Smooth muscle cell (in vitro differentiated cells): ENCODE data around the gene RNF121. TPM values are rescaled to one million over a fixed set of nuclear protein-coding genes. Genes with fewer than 3 reads are reported as not detected.

Experiments used
- DNase-seq: peaks from one replicate; lab custom pipeline; 2025; ENCODE audit not compliant: unreplicated experiment; lab: John Stamatoyannopoulos, UW
- H2AFZ ChIP-seq: fragments of 200-600 bp; sonication (generic); 2 replicates; pipeline ENCODE4 v1.6.0; 2016; ENCODE audit warnings: antibody characterized with exemption, low read depth, mild to moderate bottlenecking
- H3F3A ChIP-seq: fragments of 200-600 bp; sonication (generic); 2 replicates; pipeline ENCODE4 v1.6.0; 2017; ENCODE audit warnings: antibody characterized with exemption, low read depth
- H3K27ac ChIP-seq: fragments of 200-600 bp; sonication (generic); 2 replicates; pipeline ENCODE4 v1.5.1; 2016; ENCODE audit warnings: low read depth, mild to moderate bottlenecking
- H3K27me3 ChIP-seq: fragments of 200-600 bp; sonication (generic); 2 replicates; pipeline ENCODE4 v1.6.1; 2016; ENCODE audit warnings: low read depth, mild to moderate bottlenecking
- H3K36me3 ChIP-seq: fragments of 200-600 bp; sonication (generic); 2 replicates; pipeline ENCODE4 v1.5.1; 2016; ENCODE audit warnings: low read depth
- H3K4me1 ChIP-seq: fragments of 200-600 bp; sonication (generic); 2 replicates; pipeline ENCODE4 v1.5.1; 2016; ENCODE audit warnings: low read depth
- H3K4me2 ChIP-seq: fragments of 200-600 bp; sonication (generic); 2 replicates; pipeline ENCODE4 v1.6.0; 2016; ENCODE audit warnings: mild to moderate bottlenecking
- H3K4me3 ChIP-seq: fragments of 200-600 bp; sonication (generic); 2 replicates; pipeline ENCODE4 v1.5.1; 2016; ENCODE audit warnings: mild to moderate bottlenecking
- H3K79me2 ChIP-seq: fragments of 200-600 bp; sonication (generic); 2 replicates; pipeline ENCODE4 v1.6.0; 2016; ENCODE audit warnings: low read depth, mild to moderate bottlenecking
- H3K9ac ChIP-seq: fragments of 200-600 bp; sonication (generic); 2 replicates; pipeline ENCODE4 v1.6.0; 2016; ENCODE audit warnings: low read depth
- H3K9me3 ChIP-seq: fragments of 200-600 bp; sonication (generic); replicated peaks from 2 replicates; pipeline ENCODE4 v1.5.1; 2016; ENCODE audit warnings: low read depth
- H4K20me1 ChIP-seq: fragments of 200-600 bp; sonication (generic); 2 replicates; pipeline ENCODE4 v1.6.0; 2016; ENCODE audit warnings: low read depth
- CTCF ChIP-seq: fragments of 200-600 bp; sonication (generic); IDR thresholded peaks from 2 replicates; pipeline ENCODE4 v1.5.1; 2017; ENCODE audit warnings: borderline replicate concordance, mild to moderate bottlenecking, antibody characterized with exemption; ENCODE audit not compliant: insufficient read depth, poor library complexity, severe bottlenecking
- WGBS: methylation state at CpG from one replicate; pipeline ENCODE4 v1.1.7; 2016; ENCODE audit warnings: low lambda C conversion rate; 5-methylcytosine and 5-hydroxymethylcytosine counted together
- polyA plus RNA-seq: library from polyadenylated mRNA; unstranded; fragments of >200 nt; fragmentation: Nextera tagmentation; extraction: Ambion mirVana; gene quantifications from 2 replicates; pipeline ENCODE4 v1.2.1, GENCODE V29; 2016
- total RNA-seq: library from RNA; depleted of rRNA; stranded (reverse); fragments of >200 nt; gene quantifications from 2 replicates; pipeline ENCODE4 v1.2.3, GENCODE V29; 2014

The RNF121 gene
- total and polyA plus RNA-seq, 2 experiments from 2014 or later: 34.4 to 49.5 TPM

DNA sequence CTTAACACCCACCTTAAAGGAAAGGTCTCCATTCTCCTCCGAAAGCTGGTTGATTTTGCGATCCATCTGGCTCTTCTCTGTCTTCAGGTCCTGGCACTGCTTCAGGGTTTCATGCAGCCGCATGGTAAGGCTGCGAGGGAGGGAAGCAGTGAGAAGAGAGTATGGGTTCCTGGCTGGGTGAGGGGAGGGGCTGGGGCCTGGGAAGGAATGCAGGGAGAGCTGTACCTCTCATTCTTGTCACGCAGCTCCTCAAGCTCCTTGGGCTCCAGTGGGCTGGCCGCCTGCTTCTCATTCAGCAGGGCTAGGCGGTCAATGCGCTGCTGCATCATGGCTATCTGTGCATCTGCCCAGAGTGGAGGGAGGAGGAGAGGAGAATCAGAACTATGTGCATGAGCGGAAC is 89.3 kb downstream of the RNF121 start:
- DNase-seq: no peak
- over 99% methylated on average over 9 of the region's 9 CpGs for WGBS
- no peaks in the 10 kb centered on the region for H3K9me3 ChIP-seq
- peaks cover 10% of the 10 kb centered on the region for H4K20me1 ChIP-seq
- no peaks in the 10 kb centered on the region for H3K79me2 ChIP-seq
- no peak overlapping the region for H3K4me3 ChIP-seq
- TF ChIP-seq CTCF: no peak
- no peaks in the 10 kb centered on the region for H3K27me3 ChIP-seq
- H3K27ac ChIP-seq: no peak overlapping the region
- no peak overlapping the region for H2AFZ ChIP-seq
- H3F3A ChIP-seq: no peaks in the 10 kb centered on the region
- no peak overlapping the region for H3K9ac ChIP-seq
- no peaks in the 10 kb centered on the region for H3K4me1 ChIP-seq
- H3K4me2 ChIP-seq: no peak overlapping the region
- peaks cover 22% of the 10 kb centered on the region for H3K36me3 ChIP-seq

DNA sequence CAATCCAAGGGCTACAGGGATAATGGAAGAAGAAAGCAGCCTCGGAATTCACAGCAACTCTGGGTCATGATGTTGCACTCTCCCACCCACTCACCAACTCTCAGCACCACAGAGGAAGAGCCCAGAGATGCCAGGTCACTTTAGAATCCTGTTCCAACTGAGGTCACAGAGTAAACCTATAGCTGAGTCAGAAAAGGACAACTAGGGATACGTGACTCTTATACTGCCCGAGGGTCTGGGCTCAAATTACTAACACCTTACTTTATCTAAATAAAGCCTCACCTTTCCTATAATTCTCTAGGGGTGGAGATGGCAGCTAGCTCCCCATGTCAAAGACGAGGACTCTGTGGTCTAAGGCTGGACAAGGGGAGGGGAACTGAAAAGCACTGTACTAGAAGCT is 94.5 kb downstream of the RNF121 start:
- WGBS: 94% methylated on average over 4 of the region's 4 CpGs
- H3F3A ChIP-seq: peaks cover 10% of the 10 kb centered on the region
- peaks cover 13% of the 10 kb centered on the region for H4K20me1 ChIP-seq
- H3K9ac ChIP-seq: no peak overlapping the region
- no peaks in the 10 kb centered on the region for H3K27me3 ChIP-seq
- H3K9me3 ChIP-seq: no peaks in the 10 kb centered on the region
- no peak overlapping the region for H3K27ac ChIP-seq
- peaks cover 16% of the 10 kb centered on the region for H3K79me2 ChIP-seq
- H3K4me2 ChIP-seq: no peak overlapping the region
- peaks cover 19% of the 10 kb centered on the region for H3K36me3 ChIP-seq
- peaks cover 7% of the 10 kb centered on the region for H3K4me1 ChIP-seq
- H3K4me3 ChIP-seq: no peak overlapping the region
- DNase-seq: no peak
- TF ChIP-seq CTCF: no peak
- no peak overlapping the region for H2AFZ ChIP-seq

DNA sequence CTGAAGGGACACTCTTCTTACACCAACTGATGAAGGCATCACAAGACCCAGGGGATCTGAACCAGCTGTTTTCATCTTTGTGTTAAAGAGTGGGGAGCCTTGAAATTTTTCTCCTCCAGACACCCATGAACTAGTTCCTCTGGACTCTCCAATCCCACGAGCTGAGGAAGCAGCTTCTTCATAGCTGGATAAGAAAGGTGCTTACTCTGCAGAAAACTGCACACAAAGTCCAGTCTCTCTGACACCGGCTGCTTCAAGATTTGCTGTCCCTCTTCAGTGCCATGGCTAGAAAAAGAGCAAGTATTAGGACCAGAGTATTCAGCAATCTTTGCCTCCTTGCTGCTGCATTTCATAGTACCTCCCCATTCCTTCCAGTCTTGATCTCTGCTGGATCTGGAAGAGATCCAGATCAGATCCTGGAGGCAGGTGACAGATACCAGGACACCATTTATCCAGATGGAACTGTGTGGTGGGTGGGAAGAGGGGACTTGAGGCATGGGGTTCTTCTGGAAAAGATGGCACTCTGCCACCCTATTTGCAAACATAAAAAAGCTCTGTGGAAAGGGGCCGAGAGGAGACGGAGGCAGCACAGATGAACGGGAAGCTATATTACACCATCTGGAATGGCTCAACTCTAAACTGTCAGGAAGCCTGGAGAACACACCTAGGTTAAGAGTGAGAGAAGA is 95.4 kb downstream of the RNF121 start:
- no peak overlapping the region for H2AFZ ChIP-seq
- peak overlapping the region; percentile 92 for H3K27ac ChIP-seq
- H3K4me3 ChIP-seq: no peak overlapping the region
- no peak overlapping the region for H3K4me2 ChIP-seq
- H3F3A ChIP-seq: peaks cover 10% of the 10 kb centered on the region
- H4K20me1 ChIP-seq: peaks cover 13% of the 10 kb centered on the region
- no peak for TF ChIP-seq CTCF
- H3K9ac ChIP-seq: no peak overlapping the region
- no peaks in the 10 kb centered on the region for H3K9me3 ChIP-seq
- no peak for DNase-seq
- H3K79me2 ChIP-seq: peaks cover 25% of the 10 kb centered on the region
- H3K36me3 ChIP-seq: peaks cover 19% of the 10 kb centered on the region
- H3K27me3 ChIP-seq: no peaks in the 10 kb centered on the region
- 68% methylated on average over 5 of the region's 5 CpGs for WGBS
- peaks cover 7% of the 10 kb centered on the region for H3K4me1 ChIP-seq

DNA sequence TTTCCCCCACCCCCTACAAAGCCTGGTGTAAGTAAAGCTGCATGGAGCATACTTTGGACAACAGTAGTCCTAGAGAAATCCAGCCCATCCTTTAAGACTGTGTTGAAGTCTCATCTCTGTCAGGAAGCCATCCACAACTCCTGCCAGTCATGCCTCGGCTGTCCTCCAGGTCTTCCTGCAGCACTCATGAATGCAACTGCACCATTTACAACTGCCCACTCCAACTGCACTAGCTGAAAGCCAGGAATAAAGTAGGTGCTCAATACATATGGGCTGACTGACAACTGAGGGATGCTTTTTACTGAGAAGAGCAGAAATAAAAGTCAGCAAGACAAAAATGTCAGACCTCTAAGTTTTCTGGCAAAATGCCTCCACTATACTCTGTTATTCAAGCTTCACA is 97.2 kb downstream of the RNF121 start:
- DNase-seq: no peak
- Histone ChIP-seq H4K20me1 (peaks cover 28% of the 10 kb centered on the region), H3K4me1 (peaks cover 7% of the 10 kb centered on the region), H3K36me3 (peaks cover 23% of the 10 kb centered on the region), H3K4me3 (no peak overlapping the region), H2AFZ (no peak overlapping the region), H3K79me2 (peaks cover 42% of the 10 kb centered on the region), H3F3A (peaks cover 10% of the 10 kb centered on the region), H3K4me2 (peak overlapping the region; percentile 36), H3K27ac (peak overlapping the region; percentile 92), H3K9ac (peak overlapping the region; percentile 27), H3K9me3 (no peaks in the 10 kb centered on the region), H3K27me3 (no peaks in the 10 kb centered on the region)
- WGBS: 67% methylated on average over 1 of the region's 1 CpG
- TF ChIP-seq CTCF: no peak
